ENCODE results near the gene GRIN2A.

- TF ChIP-seq, protein P1, sequence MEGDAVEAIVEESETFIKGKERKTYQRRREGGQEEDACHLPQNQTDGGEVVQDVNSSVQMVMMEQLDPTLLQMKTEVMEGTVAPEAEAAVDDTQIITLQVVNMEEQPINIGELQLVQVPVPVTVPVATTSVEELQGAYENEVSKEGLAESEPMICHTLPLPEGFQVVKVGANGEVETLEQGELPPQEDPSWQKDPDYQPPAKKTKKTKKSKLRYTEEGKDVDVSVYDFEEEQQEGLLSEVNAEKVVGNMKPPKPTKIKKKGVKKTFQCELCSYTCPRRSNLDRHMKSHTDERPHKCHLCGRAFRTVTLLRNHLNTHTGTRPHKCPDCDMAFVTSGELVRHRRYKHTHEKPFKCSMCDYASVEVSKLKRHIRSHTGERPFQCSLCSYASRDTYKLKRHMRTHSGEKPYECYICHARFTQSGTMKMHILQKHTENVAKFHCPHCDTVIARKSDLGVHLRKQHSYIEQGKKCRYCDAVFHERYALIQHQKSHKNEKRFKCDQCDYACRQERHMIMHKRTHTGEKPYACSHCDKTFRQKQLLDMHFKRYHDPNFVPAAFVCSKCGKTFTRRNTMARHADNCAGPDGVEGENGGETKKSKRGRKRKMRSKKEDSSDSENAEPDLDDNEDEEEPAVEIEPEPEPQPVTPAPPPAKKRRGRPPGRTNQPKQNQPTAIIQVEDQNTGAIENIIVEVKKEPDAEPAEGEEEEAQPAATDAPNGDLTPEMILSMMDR (IDR thresholded peaks at IDR 0.05): no peak
- no peak for TF ChIP-seq EZH2 (IDR thresholded peaks at IDR 0.05; ENCODE audit: borderline replicate concordance, insufficient read depth, low read depth, low read length, poor library complexity, severe bottlenecking)
Observed at GRCh38 chr16:9911231-9911630, 271.0 kb downstream of the GRIN2A start.
